ENCODE results near the gene NTSR1.

NTSR1 gene

DNA sequence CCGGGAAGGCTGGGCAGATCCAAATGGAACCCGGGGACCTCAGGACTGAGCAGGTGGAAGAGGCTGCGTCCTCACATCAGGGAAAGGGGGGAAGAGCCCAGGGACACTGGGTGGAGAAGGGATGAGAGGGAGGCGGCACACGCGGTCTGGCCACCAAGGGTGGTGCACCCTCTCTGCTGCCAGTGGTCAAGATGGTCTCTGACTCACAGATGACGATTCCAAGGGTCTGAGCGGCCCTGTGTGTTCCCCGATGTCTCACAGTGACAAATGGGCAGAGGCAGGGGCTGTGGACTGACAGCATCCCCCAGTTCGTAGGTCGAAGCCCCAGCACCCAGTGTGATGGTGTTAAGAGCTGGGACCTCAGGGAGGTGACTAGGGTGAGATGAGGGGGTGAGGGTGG is 34.3 kb upstream of the NTSR1 start:
- no peak for DNase-seq (ENCODE audit: low read depth)
- TF ChIP-seq, protein P1, sequence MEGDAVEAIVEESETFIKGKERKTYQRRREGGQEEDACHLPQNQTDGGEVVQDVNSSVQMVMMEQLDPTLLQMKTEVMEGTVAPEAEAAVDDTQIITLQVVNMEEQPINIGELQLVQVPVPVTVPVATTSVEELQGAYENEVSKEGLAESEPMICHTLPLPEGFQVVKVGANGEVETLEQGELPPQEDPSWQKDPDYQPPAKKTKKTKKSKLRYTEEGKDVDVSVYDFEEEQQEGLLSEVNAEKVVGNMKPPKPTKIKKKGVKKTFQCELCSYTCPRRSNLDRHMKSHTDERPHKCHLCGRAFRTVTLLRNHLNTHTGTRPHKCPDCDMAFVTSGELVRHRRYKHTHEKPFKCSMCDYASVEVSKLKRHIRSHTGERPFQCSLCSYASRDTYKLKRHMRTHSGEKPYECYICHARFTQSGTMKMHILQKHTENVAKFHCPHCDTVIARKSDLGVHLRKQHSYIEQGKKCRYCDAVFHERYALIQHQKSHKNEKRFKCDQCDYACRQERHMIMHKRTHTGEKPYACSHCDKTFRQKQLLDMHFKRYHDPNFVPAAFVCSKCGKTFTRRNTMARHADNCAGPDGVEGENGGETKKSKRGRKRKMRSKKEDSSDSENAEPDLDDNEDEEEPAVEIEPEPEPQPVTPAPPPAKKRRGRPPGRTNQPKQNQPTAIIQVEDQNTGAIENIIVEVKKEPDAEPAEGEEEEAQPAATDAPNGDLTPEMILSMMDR (conservative IDR thresholded peaks at IDR 0.05; ENCODE audit: control insufficient read depth, insufficient read depth, low read depth, low read length): no peak
- H3K4me3 ChIP-seq (ENCODE audit: control insufficient read depth, low read depth, low read length): no peak overlapping the region

DNA sequence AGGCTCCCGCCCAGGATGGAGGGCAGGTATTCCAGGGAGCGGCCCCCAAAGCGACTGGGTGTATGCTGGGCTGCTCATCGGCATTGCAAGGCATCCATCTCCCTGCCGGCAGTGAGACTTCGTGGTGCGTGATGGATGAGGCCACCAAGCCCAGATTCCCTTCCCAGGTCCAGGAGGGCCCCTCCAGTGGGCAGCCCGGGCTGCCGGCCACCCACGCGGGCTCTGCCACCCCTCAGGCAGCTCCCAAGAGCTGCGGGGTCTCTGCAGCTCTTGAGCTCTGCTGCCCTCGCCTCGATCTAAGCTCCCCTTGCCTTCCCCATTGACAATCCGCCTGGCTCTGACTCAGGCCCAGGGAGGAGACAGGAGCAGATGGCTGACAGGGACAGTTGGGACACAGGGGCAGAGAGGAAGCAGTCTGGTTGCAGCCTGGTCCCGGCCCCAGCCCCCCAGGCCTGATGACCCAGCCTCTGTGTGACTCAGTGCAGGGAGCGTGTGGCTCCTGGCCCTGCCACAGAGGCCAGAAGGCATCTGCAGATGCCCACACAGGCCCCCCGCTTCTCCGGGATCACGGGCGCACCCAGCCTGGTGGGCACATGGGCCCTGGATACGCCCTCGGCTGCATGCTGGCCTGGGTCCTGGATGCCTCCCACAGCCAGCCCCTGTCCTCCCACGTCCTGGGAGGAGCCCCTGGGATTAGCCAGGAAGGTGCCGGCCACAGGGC is 33.3 kb upstream of the NTSR1 start:
- peak; percentile 15 for DNase-seq (ENCODE audit: low read depth)
- TF ChIP-seq, protein P1 (conservative IDR thresholded peaks at IDR 0.05; ENCODE audit: control insufficient read depth, insufficient read depth, low read depth, low read length): no peak
- H3K4me3 ChIP-seq (ENCODE audit: control insufficient read depth, low read depth, low read length): no peak overlapping the region

DNA sequence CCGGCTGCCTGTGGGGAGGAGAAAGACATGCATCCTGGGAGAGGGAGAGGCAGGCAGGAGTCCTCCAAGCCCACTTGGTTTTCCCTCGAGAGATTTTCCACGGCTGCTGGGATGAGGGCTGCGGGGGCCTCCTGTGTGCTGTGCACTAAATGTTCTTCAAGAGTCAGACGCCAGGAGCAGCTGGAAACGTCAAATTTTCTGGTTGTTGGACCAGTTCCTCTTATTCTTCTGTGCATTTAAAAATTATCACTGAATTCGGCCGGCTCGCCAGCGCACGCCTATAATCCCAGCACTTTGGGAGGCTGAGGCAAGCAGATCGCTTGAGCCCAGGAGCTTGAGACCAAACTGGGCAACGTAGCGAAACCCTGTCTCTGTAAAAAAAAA is 32.8 kb upstream of the NTSR1 start:
- TF ChIP-seq, protein P1 (conservative IDR thresholded peaks at IDR 0.05; ENCODE audit: control insufficient read depth, insufficient read depth, low read depth, low read length): no peak
- DNase-seq (ENCODE audit: low read depth): no peak
- no peak overlapping the region for H3K4me3 ChIP-seq (ENCODE audit: control insufficient read depth, low read depth, low read length)

DNA sequence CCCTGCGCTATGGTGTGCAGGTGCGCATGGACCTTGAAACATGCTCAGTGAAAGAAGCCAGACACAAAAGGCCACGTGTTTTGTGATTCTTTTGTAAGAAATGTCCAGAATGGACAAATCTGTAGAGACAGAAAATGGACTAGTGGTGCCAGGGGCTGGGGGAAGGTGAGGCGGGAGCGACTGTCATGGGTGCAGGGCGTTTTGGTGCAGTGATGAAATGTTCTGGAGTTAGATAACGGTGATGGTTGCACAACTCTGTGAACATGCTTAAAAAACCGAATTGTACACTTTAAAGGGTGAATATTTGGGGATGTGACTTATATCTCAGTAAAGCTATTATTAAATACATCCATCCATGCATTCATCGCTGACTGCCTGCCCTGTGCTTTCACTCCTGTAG is 31.7 kb upstream of the NTSR1 start:
- H3K4me3 ChIP-seq (ENCODE audit: control insufficient read depth, low read depth, low read length): no peak overlapping the region
- TF ChIP-seq, protein P1 (conservative IDR thresholded peaks at IDR 0.05; ENCODE audit: control insufficient read depth, insufficient read depth, low read depth, low read length): no peak
- no peak for DNase-seq (ENCODE audit: low read depth)

DNA sequence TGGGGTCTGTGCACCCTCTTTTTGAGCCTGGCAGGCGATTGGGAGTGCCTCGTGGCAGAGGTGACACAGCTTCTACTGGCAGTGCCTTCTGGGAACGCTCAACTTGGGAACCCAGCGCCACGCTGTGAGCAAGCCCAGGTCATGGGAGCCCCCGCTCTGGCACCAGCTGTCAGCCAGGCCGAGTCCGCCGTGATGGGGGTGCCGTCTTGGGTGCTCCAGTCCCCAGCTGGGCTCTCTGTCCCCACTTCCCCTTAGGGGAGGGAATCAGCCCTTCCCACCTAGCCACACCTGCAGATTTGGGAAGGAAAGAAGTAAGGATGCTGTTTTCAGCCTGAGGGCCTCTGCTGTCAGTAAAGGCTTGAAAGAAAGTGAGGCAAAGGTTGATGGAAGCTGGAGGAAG is 31.0 kb upstream of the NTSR1 start:
- no peak overlapping the region for H3K4me3 ChIP-seq (ENCODE audit: control insufficient read depth, low read depth, low read length)
- no peak for DNase-seq (ENCODE audit: low read depth)
- TF ChIP-seq, protein P1 (conservative IDR thresholded peaks at IDR 0.05; ENCODE audit: control insufficient read depth, insufficient read depth, low read depth, low read length): no peak

DNA sequence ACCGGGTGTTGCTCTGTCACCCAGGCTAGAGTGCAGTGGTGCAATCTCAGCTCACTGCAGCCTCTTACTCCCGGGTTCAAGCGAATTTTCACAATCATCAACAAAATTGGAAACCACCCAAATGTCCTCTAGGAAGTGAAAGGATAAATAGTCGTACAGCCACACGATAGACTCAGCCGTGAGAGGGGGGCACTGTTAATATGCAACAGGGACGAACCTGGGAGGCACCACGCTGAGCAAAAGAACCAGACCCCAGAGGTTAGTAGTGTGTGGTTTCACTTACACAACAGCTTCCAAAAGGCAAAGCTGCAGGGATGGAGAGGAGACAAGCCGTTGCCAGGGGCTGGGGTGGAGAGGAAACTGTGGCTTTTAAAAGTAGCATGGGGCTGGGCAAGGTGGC is 30.1 kb upstream of the NTSR1 start:
- TF ChIP-seq, protein P1 (conservative IDR thresholded peaks at IDR 0.05; ENCODE audit: control insufficient read depth, insufficient read depth, low read depth, low read length): no peak
- no peak overlapping the region for H3K4me3 ChIP-seq (ENCODE audit: control insufficient read depth, low read depth, low read length)
- DNase-seq (ENCODE audit: low read depth): no peak
